Lower leg skin (tissue), 3 donors: ENCODE measurements around the gene TKTL1.

ENCODE experiments used
- CTCF ChIP-seq, 3 donors: fragments of 450-650 bp; IDR thresholded peaks; one replicate each; pipeline ENCODE4 v1.5.1; 2016; ENCODE audit warnings: antibody characterized with exemption in 3 of 3, mild to moderate bottlenecking in 3 of 3, moderate library complexity in 2 of 3
- POLR2A ChIP-seq, 2 donors: fragments of 450-650 bp; IDR thresholded peaks; one replicate each; pipeline ENCODE4 v1.6.1; 2016 to 2017; ENCODE audit warnings: antibody characterized with exemption in 2 of 2, mild to moderate bottlenecking in 1 of 2, moderate library complexity in 1 of 2

- TF ChIP-seq POLR2A (IDR thresholded peaks at IDR 0.05): no peak
- TF ChIP-seq CTCF (IDR thresholded peaks at IDR 0.05): no peak
Measured at GRCh38 chrX:154365052-154365600, 69.5 kb downstream of the TKTL1 start.
